Retinal pigment epithelial cell (primary cell): Measurements from ENCODE around the gene MRPL37.
"Not testable (repeated sequence)": the region's sequence is repeated elsewhere in the genome, so short reads cannot be mapped to it uniquely, and the experiment has no call there.

Source experiments
- DNase-seq: peaks from one replicate; pipeline ENCODE4 v3.0.0-alpha.2; 2010; ENCODE audit warnings: low read depth
- H3K4me3 ChIP-seq: 2 replicates; pipeline ENCODE4 v1.5.1; 2011; ENCODE audit warnings: mild to moderate bottlenecking, low read length, control low read depth, moderate library complexity
- CTCF ChIP-seq: conservative IDR thresholded peaks from 2 replicates; pipeline ENCODE4 v1.5.1; 2011; ENCODE audit warnings: low read depth, low read length, control low read depth, inconsistent platforms

Gene MRPL37

DNA sequence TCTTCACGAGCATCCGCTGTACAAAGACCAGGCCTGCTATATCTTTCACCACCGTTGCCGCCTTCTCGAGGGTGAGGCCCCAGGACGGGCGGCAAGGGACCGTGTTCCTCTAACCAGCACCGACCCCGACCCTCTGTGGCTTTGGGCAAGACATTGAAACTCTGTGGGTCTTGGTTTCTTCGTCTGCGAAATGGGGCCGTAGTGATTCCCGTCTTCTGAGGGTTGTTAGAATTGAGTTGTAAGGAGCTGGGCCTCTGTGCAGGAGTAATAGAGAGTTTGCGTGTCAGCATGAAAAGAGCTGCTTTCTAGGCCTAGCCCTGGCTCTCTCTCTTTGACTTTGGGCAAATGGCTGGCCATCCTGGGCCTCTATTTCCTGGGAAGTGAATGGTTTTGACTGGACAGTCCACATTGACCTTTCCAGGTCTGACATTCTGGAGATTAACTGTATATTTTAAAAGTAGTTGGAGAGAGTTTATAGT is 591 bp downstream of the MRPL37 start:
- no peak for DNase-seq
- TF ChIP-seq CTCF = no peak
- peak overlapping the region; percentile 92 for H3K4me3 ChIP-seq

DNA sequence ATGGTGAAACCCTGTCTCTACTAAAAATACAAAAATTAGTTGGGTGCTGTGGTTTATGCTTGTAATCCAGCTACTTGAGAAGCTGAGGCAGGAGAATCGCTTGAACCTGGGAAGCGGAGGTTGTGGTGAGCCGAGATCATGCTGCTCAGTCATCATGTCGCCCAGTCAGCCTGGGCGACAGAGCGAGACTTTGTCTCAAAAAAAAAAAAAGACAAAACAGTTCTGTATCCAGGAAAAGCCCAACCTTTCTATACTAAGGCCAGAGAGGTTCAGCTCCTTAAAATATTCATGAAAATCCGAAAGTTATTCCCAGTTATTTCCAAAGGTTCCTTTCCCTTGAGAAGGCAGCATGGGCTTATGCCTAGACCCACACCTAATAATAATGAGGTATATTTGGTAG is 4.2 kb downstream of the MRPL37 start:
- no peak for DNase-seq
- H3K4me3 ChIP-seq = no peak overlapping the region
- TF ChIP-seq CTCF = no peak

GRCh38 chr1:54207287-54207686 is 7.3 kb downstream of the MRPL37 start:
- TF ChIP-seq CTCF = no peak
- no peak overlapping the region for H3K4me3 ChIP-seq
- no peak for DNase-seq

GRCh38 chr1:54207896-54208295 is 7.9 kb downstream of the MRPL37 start:
- DNase-seq, H3K4me3 ChIP-seq: not testable (repeated sequence)

DNA sequence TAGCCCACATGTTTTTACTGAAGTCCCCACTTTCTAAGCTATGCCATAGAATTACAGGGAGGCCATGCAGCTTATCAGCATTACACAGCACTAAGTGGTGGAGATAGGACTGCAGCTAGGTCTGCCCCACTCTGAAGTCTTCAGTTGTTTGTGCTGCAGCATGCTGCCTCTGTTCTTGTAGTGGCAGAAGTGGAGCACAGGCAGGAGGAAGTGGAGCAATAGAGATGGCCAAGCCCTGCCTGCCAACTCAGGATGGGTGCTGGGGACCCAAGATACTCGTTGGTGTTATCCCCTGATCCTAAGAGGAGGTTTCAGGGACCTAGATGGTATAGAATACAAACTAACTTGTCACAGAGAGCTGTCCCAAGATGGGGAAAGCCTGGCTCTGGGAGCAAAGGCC is 12.9 kb downstream of the MRPL37 start:
- DNase-seq = no peak
- no peak for TF ChIP-seq CTCF
- H3K4me3 ChIP-seq = no peak overlapping the region

- no peak for DNase-seq
- TF ChIP-seq CTCF = no peak
- no peak overlapping the region for H3K4me3 ChIP-seq
Measured at GRCh38 chr1:54215523-54215922, 15.6 kb downstream of the MRPL37 start.

- no peak for DNase-seq
- H3K4me3 ChIP-seq = no peak overlapping the region
- TF ChIP-seq CTCF = peak; percentile 31
Measured at GRCh38 chr1:54218883-54219687, 19.1 kb downstream of the MRPL37 start.

- H3K4me3 ChIP-seq = no peak overlapping the region
- no peak for DNase-seq
- no peak for TF ChIP-seq CTCF
Measured at GRCh38 chr1:54219688-54220003, 19.7 kb downstream of the MRPL37 start.
